GM06990 (cell line): ENCODE results near the gene COPS3.

Experiments
- DNase-seq: peaks from one replicate; pipeline ENCODE4 v3.0.0-alpha.2; 2011; ENCODE audit not compliant: insufficient read length; ENCODE audit errors: extremely low read depth
- H3K27me3 ChIP-seq: replicated peaks from 2 replicates; pipeline ENCODE4 v1.6.0; 2011; ENCODE audit warnings: low read length; ENCODE audit not compliant: control insufficient read depth, insufficient read depth
- H3K36me3 ChIP-seq: 2 replicates; pipeline ENCODE4 v1.5.1; 2011; ENCODE audit warnings: low read length; ENCODE audit not compliant: control insufficient read depth, insufficient read depth
- H3K4me3 ChIP-seq: replicated peaks from 2 replicates; pipeline ENCODE4 v1.5.1; 2011; ENCODE audit warnings: low read depth, mild to moderate bottlenecking, control low read depth, low read length
- TF ChIP-seq, protein P1 (sequence below): IDR thresholded peaks from 2 replicates; pipeline ENCODE4 v1.5.1; 2011; ENCODE audit warnings: low read length, control low read depth, mild to moderate bottlenecking, inconsistent platforms; ENCODE audit not compliant: insufficient read depth, poor library complexity, severe bottlenecking

Gene COPS3

DNA sequence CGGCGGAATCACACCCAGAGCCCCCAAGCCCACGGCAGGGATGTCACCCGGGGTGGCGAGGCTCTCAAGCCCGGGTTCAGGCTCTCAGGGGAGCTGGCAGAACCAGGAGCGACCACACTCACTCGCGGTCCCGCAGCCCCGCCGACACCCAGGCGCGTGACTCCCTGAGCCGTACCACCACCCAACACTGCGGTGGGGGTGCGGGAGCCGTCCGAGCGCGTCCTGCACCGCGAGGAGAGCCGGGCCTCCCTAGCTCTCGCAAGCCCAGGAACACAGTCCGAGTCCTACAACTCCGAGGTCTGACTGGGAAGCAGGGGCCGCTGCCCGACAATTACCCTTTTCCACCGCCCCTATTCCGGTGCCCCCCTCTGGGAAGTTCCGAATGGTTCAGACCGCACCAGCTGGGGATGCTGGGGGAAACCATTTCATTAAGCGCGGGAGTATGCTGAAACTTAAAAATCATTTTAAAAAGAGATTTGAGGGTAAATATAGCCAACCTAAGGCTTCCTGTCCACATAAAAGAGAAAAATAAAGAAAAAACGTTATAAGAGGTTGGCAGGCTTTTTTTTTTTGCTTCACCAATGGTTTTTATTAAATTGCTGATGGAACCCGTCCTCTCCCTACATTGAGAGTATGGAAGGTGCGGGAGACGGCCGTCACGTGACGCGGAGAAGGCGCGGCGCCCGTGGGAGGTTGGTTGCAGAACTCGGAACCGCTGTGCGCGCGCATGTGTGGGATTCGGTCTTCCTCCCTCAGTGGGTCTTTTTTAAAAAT, 43.8 kb downstream of the COPS3 start, which contains the start of gene FLCN:
TSS of gene FLCN (minus strand) at position 143 of the 774 bp plus-strand sequence. CDS start 9,031 bp downstream, outside the sequence.
- Histone ChIP-seq H3K4me3 (peak within 1 kb of the TSS; percentile 82), H3K27me3 (no peaks in the 10 kb centered on the region), H3K36me3 (no peaks in the 10 kb centered on the region; the same call in none of the 2 replicates)
- peak; percentile 91 for DNase-seq
- TF ChIP-seq, protein P1, sequence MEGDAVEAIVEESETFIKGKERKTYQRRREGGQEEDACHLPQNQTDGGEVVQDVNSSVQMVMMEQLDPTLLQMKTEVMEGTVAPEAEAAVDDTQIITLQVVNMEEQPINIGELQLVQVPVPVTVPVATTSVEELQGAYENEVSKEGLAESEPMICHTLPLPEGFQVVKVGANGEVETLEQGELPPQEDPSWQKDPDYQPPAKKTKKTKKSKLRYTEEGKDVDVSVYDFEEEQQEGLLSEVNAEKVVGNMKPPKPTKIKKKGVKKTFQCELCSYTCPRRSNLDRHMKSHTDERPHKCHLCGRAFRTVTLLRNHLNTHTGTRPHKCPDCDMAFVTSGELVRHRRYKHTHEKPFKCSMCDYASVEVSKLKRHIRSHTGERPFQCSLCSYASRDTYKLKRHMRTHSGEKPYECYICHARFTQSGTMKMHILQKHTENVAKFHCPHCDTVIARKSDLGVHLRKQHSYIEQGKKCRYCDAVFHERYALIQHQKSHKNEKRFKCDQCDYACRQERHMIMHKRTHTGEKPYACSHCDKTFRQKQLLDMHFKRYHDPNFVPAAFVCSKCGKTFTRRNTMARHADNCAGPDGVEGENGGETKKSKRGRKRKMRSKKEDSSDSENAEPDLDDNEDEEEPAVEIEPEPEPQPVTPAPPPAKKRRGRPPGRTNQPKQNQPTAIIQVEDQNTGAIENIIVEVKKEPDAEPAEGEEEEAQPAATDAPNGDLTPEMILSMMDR: no peak

DNA sequence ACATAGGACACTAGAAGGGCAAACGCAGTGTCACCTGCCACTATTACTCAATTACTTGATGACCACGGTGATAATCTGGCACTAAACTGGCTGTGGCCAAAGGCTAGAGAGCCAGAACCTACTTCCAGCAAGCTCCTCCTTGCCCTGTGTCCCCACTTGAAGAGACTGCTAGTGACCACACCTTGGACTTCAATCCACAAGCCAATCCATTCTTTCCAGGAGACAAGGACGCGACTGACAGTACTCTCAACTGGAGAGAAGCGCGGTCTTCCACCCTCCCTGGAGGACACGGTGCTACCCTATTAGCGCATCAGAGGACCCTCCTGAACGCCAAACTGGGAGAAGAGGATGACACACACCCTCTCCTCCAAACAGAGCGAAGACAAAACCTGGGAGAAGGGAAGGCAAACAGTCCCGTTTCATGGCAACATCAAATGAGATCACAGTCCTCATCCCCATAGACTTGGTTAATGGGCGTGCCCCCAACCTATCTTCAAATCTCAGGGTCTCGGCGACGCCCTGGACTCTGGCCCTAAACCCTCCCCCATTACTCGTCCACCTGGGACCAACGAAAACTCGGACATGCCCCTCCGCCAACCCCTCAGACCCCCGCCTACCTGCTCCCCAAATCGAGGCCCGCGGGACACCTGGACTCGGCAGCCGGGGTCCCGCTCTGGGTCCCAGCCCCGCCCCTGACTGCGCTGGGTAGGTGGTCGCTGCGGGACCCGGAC, 44.6 kb downstream of the COPS3 start:
- H3K27me3 ChIP-seq: no peaks in the 10 kb centered on the region
- TF ChIP-seq, protein P1: no peak
- H3K4me3 ChIP-seq: peak overlapping the region; percentile 82
- peaks cover 5% of the 10 kb centered on the region for H3K36me3 ChIP-seq
- no peak for DNase-seq

DNA sequence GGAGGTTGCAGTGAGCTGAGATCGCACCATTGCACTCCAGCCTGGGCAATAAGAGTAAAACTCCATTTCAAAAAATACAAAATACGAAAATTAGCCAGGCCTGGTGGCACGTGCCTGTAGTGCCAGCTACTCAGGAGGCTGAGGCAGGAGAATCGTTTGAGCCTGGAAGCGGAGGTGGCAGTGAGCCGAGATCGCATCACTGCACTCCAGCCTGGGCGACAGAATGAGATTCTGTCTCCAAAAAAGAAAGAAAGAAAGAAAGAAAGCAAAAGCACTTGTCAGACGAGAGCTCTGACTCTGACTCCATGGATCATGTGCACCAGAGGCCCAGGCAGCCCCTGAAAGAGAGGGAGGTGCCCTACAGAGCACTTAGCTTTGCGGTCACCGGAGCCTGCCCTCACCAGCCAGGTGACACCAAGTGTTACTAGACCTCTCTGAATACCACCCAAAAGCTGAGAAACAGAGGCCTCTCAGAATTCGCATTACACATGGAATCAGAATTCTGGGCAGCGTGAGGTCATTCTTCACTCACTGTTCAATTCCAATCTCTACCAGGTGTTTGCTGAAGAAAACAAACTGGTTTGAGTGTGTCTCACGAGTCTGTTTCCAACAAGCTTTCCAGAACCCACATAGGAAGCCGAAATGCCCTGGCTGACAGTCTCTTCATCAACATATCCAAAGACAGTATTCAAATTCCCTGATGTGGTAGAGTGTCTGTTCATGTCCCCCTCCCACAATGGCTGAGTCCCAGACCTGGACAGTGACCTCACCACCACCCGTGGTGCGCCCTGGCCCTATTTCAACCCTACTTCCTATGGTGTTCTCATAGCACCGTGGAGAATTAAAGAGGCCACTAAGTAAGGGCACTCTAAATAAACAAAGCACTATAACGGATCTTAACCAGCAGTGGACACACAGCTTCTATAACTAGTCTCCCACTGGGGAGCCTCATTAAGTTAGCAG, 45.6 kb downstream of the COPS3 start:
- no peaks in the 10 kb centered on the region for H3K27me3 ChIP-seq
- no peak for DNase-seq
- peaks cover 6% of the 10 kb centered on the region for H3K36me3 ChIP-seq
- TF ChIP-seq, protein P1: no peak
- H3K4me3 ChIP-seq: peak overlapping the region; percentile 82

DNA sequence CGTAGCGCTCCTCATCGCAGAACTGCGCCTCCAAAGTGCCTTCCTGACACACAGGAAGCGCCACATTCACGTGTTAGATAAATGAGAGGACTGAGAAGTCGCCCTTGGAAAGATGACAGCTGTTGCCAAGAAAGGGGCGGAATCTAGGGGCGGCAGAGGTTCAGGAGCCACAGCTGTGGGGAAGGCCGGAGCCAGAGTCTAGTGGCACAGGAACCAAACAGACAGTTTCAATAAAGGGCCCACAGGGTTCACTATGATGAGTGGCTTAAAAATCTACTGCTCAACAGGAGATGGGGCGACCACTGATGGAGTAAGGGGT, 48.8 kb downstream of the COPS3 start:
- H3K27me3 ChIP-seq: no peaks in the 10 kb centered on the region
- no peak for DNase-seq
- H3K4me3 ChIP-seq: no peak overlapping the region
- peaks cover 15% of the 10 kb centered on the region for H3K36me3 ChIP-seq
- TF ChIP-seq, protein P1: no peak

DNA sequence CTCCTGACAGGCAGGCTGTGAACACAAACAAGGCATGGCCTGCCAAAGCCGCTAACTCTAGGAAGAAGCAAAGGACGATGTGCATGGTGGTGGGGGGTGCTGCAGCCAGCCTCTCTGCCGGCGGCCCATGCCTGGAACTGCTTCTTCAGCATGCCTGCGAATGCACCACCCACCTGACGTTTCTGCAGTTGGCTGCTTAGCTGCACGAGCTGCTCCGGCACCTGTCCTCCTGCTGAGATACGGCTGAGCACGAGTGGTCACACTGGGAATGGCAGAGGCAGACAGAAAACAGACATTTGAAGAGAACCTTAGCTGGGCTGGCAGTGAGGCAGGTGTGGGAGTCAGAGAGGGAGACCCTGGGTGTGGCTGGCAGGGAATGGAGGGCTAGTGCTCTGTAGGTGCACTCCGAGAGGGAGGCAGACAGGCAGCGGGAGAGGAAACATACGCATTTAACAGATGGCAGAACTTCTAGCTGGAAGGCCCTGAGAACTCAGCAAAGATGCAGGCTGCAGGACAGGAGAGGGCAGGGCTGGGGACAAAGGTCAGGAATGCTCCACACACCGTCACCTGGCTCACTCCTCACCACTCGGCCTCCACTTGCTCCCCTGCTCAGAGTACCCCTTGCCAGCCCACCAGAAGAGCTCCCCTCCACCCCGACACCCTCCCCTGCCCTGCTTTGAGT, 49.3 kb downstream of the COPS3 start:
- Histone ChIP-seq H3K27me3 (no peaks in the 10 kb centered on the region), H3K4me3 (no peak overlapping the region), H3K36me3 (peaks cover 16% of the 10 kb centered on the region)
- no peak for DNase-seq
- TF ChIP-seq, protein P1: no peak
